HG02981 (cell line): Measurements from ENCODE around the gene TMPO.
"Not testable (repeated sequence)": the region's sequence is repeated elsewhere in the genome, so short reads cannot be mapped to it uniquely, and the experiment has no call there.

Experiments used
- ATAC-seq: cut with Tn5 transposase; IDR thresholded peaks from one replicate; pipeline ENCODE4 v1.9.1; 2021; ENCODE audit warnings: mild to moderate bottlenecking, moderate library complexity; ENCODE audit not compliant: unreplicated experiment

TMPO gene

DNA sequence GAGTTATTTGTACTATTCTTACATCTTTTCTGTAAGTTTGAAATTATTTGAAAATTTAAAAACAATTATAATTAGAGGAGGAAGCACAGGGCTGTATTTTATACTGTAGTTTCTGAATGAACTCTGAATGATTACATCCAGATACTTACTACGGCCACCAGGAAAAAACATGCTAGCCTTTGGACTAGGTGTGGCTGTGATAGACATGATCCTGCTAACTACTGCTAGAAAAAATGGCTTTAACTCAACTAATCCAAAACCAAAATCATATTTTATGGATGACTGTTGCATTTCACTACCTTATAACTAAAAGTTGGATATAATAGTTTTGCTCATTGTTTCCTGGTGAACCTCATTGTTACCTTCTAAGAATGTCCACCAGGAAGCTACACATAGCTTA lies 63.0 kb downstream of the TMPO start:
- no peak for ATAC-seq

GRCh38 chr12:98578821-98579220 lies 63.4 kb downstream of the TMPO start:
- ATAC-seq = no peak

DNA sequence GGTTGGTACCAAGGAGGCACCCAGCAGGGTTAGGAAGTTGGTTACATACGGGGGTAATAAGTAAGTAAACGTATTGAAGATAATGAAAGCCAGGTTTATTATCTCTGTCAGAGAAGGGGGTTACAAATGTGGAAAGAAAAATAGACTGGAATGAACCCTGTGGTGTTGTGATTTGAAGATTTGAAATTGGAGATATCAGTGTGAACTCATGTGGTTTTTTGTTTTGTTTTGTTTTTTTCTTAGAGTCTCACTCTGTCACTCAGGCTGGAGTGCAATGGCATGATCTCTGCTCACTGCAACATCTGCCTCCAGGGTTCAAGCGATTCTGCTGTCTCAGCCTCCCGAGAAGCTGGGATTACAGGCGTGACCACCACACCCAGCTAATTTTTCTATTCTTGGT lies 64.0 kb downstream of the TMPO start:
- ATAC-seq = no peak

DNA sequence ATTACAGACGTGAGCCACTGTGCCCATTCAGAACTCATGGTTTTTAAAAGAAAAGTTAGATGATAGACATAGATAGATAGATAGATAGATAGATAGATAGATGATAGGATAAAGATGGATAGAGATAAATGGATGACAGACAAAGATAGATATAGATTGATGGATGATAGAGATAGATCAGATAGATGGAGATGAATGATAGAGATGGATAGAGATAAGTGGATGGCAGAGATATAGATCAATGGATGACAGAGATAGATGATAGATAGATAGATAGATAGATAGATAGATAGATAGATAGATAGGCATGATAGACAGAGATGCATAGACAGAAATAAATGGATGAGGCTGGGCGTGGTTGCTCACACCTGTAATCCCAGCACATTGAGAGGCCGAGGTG lies 64.4 kb downstream of the TMPO start:
- ATAC-seq = no peak

DNA sequence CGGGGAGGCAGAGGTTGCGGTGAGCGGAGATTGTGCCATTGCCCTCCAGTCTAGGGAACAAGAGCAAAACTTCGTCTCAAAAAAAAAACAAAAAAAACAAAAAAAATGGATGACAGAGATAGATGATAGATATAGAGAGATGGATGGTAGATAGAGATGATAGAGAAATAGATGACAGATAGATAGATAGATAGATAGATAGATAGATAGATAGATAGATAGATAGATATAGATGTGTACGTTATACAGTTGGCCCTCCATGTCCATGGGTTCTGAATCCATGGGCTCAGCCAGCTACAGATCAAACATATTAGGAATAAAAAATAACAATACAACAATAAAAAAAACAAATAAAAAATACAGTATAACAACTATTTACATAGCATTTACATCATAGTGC lies 65.3 kb downstream of the TMPO start:
- ATAC-seq = no peak

DNA sequence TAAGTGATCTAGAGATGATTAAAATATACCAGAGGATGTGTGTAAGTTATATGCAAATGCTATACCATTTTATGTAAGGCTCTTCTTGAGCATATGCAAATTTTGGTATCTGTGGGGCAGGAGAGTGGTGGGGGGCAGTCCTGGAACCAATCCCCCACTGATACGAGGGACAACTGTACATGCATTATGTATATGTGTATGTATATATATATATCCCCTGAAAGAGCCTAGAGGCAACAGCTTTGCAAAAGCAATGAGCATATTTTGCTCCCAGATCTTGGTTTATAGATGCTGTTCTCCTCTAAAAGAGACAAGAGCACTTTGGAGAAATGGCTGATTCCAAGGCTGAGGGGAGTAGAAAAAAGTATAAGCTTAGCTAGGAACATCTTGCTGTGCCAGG lies 65.7 kb downstream of the TMPO start:
- no peak for ATAC-seq

GRCh38 chr12:98582093-98582492 lies 66.7 kb downstream of the TMPO start:
- no peak for ATAC-seq

DNA sequence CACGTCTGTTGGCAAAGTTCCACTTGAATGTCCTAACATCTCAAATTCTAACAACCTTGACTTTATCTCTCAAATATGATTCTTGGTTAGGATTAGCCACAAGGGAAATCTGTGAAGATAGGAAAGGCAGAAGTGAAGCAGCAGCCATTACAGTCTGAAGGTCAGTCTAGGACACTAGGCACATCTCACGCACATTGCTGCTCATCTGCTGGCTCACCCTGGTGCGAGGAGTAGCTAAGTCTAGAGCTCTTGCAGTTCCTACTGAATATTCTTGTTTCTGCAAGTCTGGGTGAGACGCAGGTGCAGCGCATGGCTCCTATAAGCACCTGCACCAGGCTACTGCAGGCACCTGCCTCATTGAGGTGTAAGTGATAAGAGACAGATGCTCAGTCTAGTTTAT lies 71.7 kb downstream of the TMPO start:
- ATAC-seq = no peak

- ATAC-seq = no peak
Measured at GRCh38 chr12:98591209-98591608, 75.8 kb downstream of the TMPO start.

- no peak for ATAC-seq
Measured at GRCh38 chr12:98592825-98593322, 77.5 kb downstream of the TMPO start.

- peak; percentile 99 for ATAC-seq
Measured at GRCh38 chr12:98593351-98594049, 78.1 kb downstream of the TMPO start, which contains the start of gene SLC25A3. SLC25A3 (plus strand) TSS chr12:98593686; CDS start chr12:98593979, 293 bp downstream.

- no peak for ATAC-seq
Measured at GRCh38 chr12:98594050-98594835, 78.9 kb downstream of the TMPO start.

DNA sequence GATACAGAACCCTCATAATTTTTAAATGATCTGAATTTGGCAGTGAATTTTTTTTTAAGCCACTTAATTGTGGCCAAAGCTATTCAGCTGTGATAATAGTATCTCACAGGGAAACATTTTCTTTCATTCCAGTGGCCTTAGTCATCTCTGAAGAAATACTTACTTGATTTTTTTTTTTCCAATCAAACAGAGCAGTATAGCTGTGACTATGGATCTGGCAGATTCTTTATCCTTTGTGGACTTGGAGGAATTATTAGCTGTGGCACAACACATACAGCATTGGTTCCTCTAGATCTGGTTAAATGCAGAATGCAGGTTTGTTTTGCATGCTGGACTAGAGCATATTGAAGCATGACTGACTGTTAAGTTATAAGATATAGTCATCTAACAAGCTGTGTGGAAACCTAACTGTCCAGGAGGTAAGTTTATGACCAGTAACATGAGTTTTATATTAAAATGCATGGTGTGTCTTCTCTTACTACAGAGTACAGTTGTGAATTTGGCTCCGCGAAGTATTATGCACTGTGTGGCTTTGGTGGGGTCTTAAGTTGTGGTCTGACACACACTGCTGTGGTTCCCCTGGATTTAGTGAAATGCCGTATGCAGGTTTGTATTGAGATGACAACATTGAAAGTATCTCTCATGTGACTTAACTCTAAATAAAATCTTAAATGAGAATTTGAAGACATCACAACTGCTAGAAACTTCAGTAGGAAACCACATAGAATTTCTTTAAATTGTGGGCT lies 80.0 kb downstream of the TMPO start:
- ATAC-seq = no peak

- not testable (repeated sequence) for ATAC-seq
Measured at GRCh38 chr12:98597313-98597712, 81.9 kb downstream of the TMPO start.
